SK-N-SH treated with all-trans-retinoic acid at 6 μM for 48 hours (cell line): ENCODE results near the gene POLR2A.

Source experiments
- CSDC2 ChIP-seq: fragments of 250-450 bp; sonication (Bioruptor Pico); IDR thresholded peaks from 2 replicates; pipeline ENCODE4 v1.5.0; 2020; ENCODE audit warnings: mild to moderate bottlenecking, moderate library complexity
- CSRNP3 ChIP-seq: fragments of 250-450 bp; sonication (Bioruptor Pico); IDR thresholded peaks from 2 replicates; pipeline ENCODE4 v1.5.1; 2021; ENCODE audit warnings: mild to moderate bottlenecking, moderate library complexity
- PATZ1 ChIP-seq: fragments of 250-450 bp; sonication (Bioruptor Pico); IDR thresholded peaks from 2 replicates; pipeline ENCODE4 v1.8.0; 2020; ENCODE audit warnings: mild to moderate bottlenecking, moderate library complexity, borderline replicate concordance
- POU6F1 ChIP-seq: fragments of 250-450 bp; sonication (Bioruptor Pico); IDR thresholded peaks from 2 replicates; pipeline ENCODE4 v1.8.0; 2021; ENCODE audit warnings: low read depth, mild to moderate bottlenecking, moderate library complexity, borderline replicate concordance
- PPARA ChIP-seq: fragments of 250-450 bp; sonication (Bioruptor Pico); IDR thresholded peaks from 2 replicates; pipeline ENCODE4 v1.5.0; 2020; ENCODE audit warnings: mild to moderate bottlenecking, borderline replicate concordance
- ZFP3 ChIP-seq: fragments of 250-450 bp; sonication (Bioruptor Pico); IDR thresholded peaks from 2 replicates; pipeline ENCODE4 v1.5.0; 2020; ENCODE audit warnings: mild to moderate bottlenecking, moderate library complexity
- ZFP30 ChIP-seq: fragments of 450-650 bp; formaldehyde crosslinking; IDR thresholded peaks from 2 replicates; pipeline ENCODE4 v1.5.0; 2022; ENCODE audit warnings: mild to moderate bottlenecking, moderate library complexity
- ZNF565 ChIP-seq: fragments of 450-650 bp; formaldehyde crosslinking; conservative IDR thresholded peaks from 2 replicates; pipeline ENCODE4 v1.5.0; 2020; ENCODE audit warnings: low read depth, mild to moderate bottlenecking, moderate library complexity
- ZNF8 ChIP-seq: fragments of 450-650 bp; formaldehyde crosslinking; IDR thresholded peaks from 2 replicates; pipeline ENCODE4 v1.5.0; 2020; ENCODE audit warnings: mild to moderate bottlenecking, moderate library complexity

- no peak for TF ChIP-seq CSRNP3 (CRISPR knock-in tag)
- no peak for TF ChIP-seq PPARA (CRISPR knock-in tag)
- TF ChIP-seq ZFP3 (CRISPR knock-in tag), result no peak
- TF ChIP-seq PATZ1 (CRISPR knock-in tag), result no peak
- no peak for TF ChIP-seq ZNF565 (CRISPR knock-in tag)
- TF ChIP-seq CSDC2 (CRISPR knock-in tag), result no peak
- TF ChIP-seq POU6F1 (CRISPR knock-in tag), result no peak
- TF ChIP-seq ZFP30 (CRISPR knock-in tag), result no peak
- no peak for TF ChIP-seq ZNF8 (CRISPR knock-in tag)
These were observed 26.9 kb downstream of the POLR2A start for GRCh38 chr17:7511108-7511507.
